A549 (cell line): ENCODE data around the gene PRPS1. TPM values are rescaled to one million over a fixed set of nuclear protein-coding genes. Genes with fewer than 3 reads are reported as not detected.

Experiments used
- ATAC-seq, 2 experiments: fragments of 200-7000 bp in 1 of 2; fragments of >200 bp in 1 of 2; cut with Nextera tagmentation in 1 of 2; cut with Tn5 transposase in 1 of 2; 3 replicates each; pipeline versions ENCODE4 v1.8.0 to v1.9.1; 2018 to 2020; ENCODE audit warnings: mild to moderate bottlenecking in 1 of 2, moderate library complexity in 1 of 2
- CTCF ChIA-PET: fragments of 300-600 bp; sonication (Branson Sonifier 250); formaldehyde crosslinking; extraction: SDS; loops from one replicate; lab custom pipeline; 2021; ENCODE audit warnings: antibody characterized with exemption, inconsistent platforms; lab: Yijun Ruan, JAX
- POLR2A ChIA-PET: fragments of 350-600 bp; formaldehyde crosslinking; extraction: SDS; loops from one replicate; lab custom pipeline; 2021; ENCODE audit warnings: antibody characterized with exemption, inconsistent platforms; lab: Yijun Ruan, JAX
- DNase-seq, 2 experiments: peaks; one replicate each; pipeline versions ENCODE4 v3.0.0 to v3.0.0-alpha.2; 2011 to 2016; ENCODE audit warnings: low read depth in 1 of 2, low spot score in 1 of 2
- FAIRE-seq: peaks from 2 replicates; lab custom pipeline; 2011; peaks lifted over from hg19 to GRCh38; lab: Jason Lieb, UNC
- H3K27ac ChIP-seq, 2 experiments: fragments of >200 bp; sonication (Bioruptor Twin); formaldehyde crosslinking; 3 replicates each; pipeline ENCODE4 v1.5.1; 2016 to 2017
- H3K4me1 ChIP-seq: fragments of >200 bp; sonication (Bioruptor Twin); formaldehyde crosslinking; 3 replicates; pipeline ENCODE4 v1.6.1; 2016
- H3K4me2 ChIP-seq: fragments of >200 bp; sonication (Bioruptor Twin); formaldehyde crosslinking; 3 replicates; pipeline ENCODE4 v1.6.1; 2016
- H3K4me3 ChIP-seq: fragments of >200 bp; sonication (Bioruptor Twin); formaldehyde crosslinking; 3 replicates; pipeline ENCODE4 v1.5.1; 2016
- H3K9me3 ChIP-seq: fragments of >200 bp; sonication (Bioruptor Twin); formaldehyde crosslinking; 3 replicates; pipeline ENCODE4 v1.6.1; 2016
- CBX2 ChIP-seq: fragments of 200-600 bp; sonication (generic); IDR thresholded peaks from 2 replicates; pipeline ENCODE4 v1.6.1; 2016; ENCODE audit warnings: low read depth, mild to moderate bottlenecking, borderline replicate concordance
- CBX8 ChIP-seq: fragments of 200-600 bp; sonication (generic); IDR thresholded peaks from 2 replicates; pipeline ENCODE4 v1.6.1; 2016
- CEBPB ChIP-seq, 2 experiments: fragments of >200 bp in 1 of 2; sonication (Bioruptor Twin) in 1 of 2; formaldehyde crosslinking in 1 of 2; IDR thresholded peaks; 2 replicates each; pipeline ENCODE4 v1.6.1; 2012 to 2016
- CHD2 ChIP-seq: fragments of 150-350 bp; IDR thresholded peaks from 2 replicates; pipeline ENCODE4 v1.6.1; 2014; ENCODE audit warnings: low read length; ENCODE audit not compliant: partially characterized antibody
- CHD4 ChIP-seq: fragments of 200-600 bp; sonication (generic); IDR thresholded peaks from 2 replicates; pipeline ENCODE4 v1.6.1; 2016; ENCODE audit warnings: antibody characterized with exemption, mild to moderate bottlenecking, borderline replicate concordance
- E2F6 ChIP-seq: IDR thresholded peaks from 2 replicates; pipeline ENCODE4 v1.6.1; 2012; ENCODE audit warnings: low read depth, borderline replicate concordance
- EHF ChIP-seq: fragments of 250-450 bp; sonication (Bioruptor Pico); IDR thresholded peaks from 2 replicates; pipeline ENCODE4 v1.5.0; 2020; ENCODE audit warnings: mild to moderate bottlenecking
- EHMT2 ChIP-seq: fragments of 200-600 bp; sonication (generic); IDR thresholded peaks from 2 replicates; pipeline ENCODE4 v1.6.1; 2016; ENCODE audit warnings: antibody characterized with exemption, low read depth, mild to moderate bottlenecking, moderate library complexity
- ELK1 ChIP-seq: fragments of 150-350 bp; IDR thresholded peaks from 2 replicates; pipeline ENCODE4 v1.6.1; 2014; ENCODE audit warnings: low read depth, mild to moderate bottlenecking, low read length
- ESRRA ChIP-seq: fragments of 150-350 bp; IDR thresholded peaks from 2 replicates; pipeline ENCODE4 v1.6.1; 2014; ENCODE audit warnings: mild to moderate bottlenecking, low read length, borderline replicate concordance
- FOSL2 ChIP-seq, 2 experiments: fragments of 450-650 bp in 1 of 2; fragments of >200 bp in 1 of 2; sonication (Bioruptor Twin) in 1 of 2; formaldehyde crosslinking; IDR thresholded peaks; 2 replicates each; pipeline versions ENCODE4 v1.5.0 to v1.6.1; 2016 to 2020; ENCODE audit warnings: mild to moderate bottlenecking in 1 of 2, moderate library complexity in 1 of 2
- FOXS1 ChIP-seq: fragments of 250-450 bp; sonication (Bioruptor Pico); IDR thresholded peaks from 2 replicates; pipeline ENCODE4 v1.5.0; 2020; ENCODE audit warnings: mild to moderate bottlenecking, moderate library complexity
- GATA3 ChIP-seq: IDR thresholded peaks from 2 replicates; pipeline ENCODE4 v1.6.1; 2012; ENCODE audit warnings: borderline replicate concordance
- HMGXB4 ChIP-seq: fragments of 250-450 bp; sonication (Bioruptor Pico); IDR thresholded peaks from 2 replicates; pipeline ENCODE4 v1.5.0; 2021; ENCODE audit warnings: mild to moderate bottlenecking, moderate library complexity, borderline replicate concordance
- MAZ ChIP-seq: fragments of 150-350 bp; IDR thresholded peaks from 2 replicates; pipeline ENCODE4 v1.6.1; 2014; ENCODE audit warnings: antibody characterized with exemption, low read depth, low read length, borderline replicate concordance
- NFE2L2 ChIP-seq: fragments of 150-350 bp; conservative IDR thresholded peaks from 2 replicates; pipeline ENCODE4 v1.6.1; 2014; ENCODE audit warnings: low read length
- NPAS2 ChIP-seq: fragments of 250-450 bp; sonication (Bioruptor Pico); IDR thresholded peaks from 2 replicates; pipeline ENCODE4 v1.8.0; 2022; ENCODE audit warnings: mild to moderate bottlenecking, moderate library complexity, borderline replicate concordance
- POLR2A ChIP-seq: IDR thresholded peaks from 2 replicates; pipeline ENCODE4 v1.6.1; 2012; ENCODE audit warnings: mild to moderate bottlenecking, low read length
- RAD21 ChIP-seq, 2 experiments: fragments of >200 bp in 1 of 2; sonication (Bioruptor Twin) in 1 of 2; formaldehyde crosslinking in 1 of 2; IDR thresholded peaks in 1 of 2; conservative IDR thresholded peaks in 1 of 2; 2 replicates in 1 of 2; 3 replicates in 1 of 2; pipeline ENCODE4 v1.6.1; 2012 to 2018; ENCODE audit warnings: inconsistent platforms in 1 of 2
- RARB ChIP-seq: fragments of 250-450 bp; sonication (Bioruptor Pico); IDR thresholded peaks from 2 replicates; pipeline ENCODE4 v1.8.0; 2021; ENCODE audit warnings: mild to moderate bottlenecking, moderate library complexity
- RCOR1 ChIP-seq: fragments of 150-350 bp; IDR thresholded peaks from 2 replicates; pipeline ENCODE4 v1.6.1; 2014; ENCODE audit warnings: antibody characterized with exemption, low read length, low read depth
- RFX5 ChIP-seq: fragments of 450-650 bp; IDR thresholded peaks from 2 replicates; pipeline ENCODE4 v1.7.1; 2014; ENCODE audit warnings: antibody characterized with exemption, mild to moderate bottlenecking, moderate library complexity
- RNF2 ChIP-seq: fragments of 200-600 bp; sonication (generic); IDR thresholded peaks from 2 replicates; pipeline ENCODE4 v1.6.1; 2016; ENCODE audit warnings: low read depth, mild to moderate bottlenecking, antibody characterized with exemption, moderate library complexity, borderline replicate concordance
- SMC3 ChIP-seq: fragments of >200 bp; sonication (Bioruptor Twin); formaldehyde crosslinking; IDR thresholded peaks from 3 replicates; pipeline ENCODE4 v1.6.1; 2018; ENCODE audit warnings: inconsistent platforms
- SREBF2 ChIP-seq: fragments of 450-650 bp; IDR thresholded peaks from 2 replicates; pipeline ENCODE4 v1.6.1; 2014; ENCODE audit warnings: mild to moderate bottlenecking, moderate library complexity
- TP53 ChIP-seq: fragments of 250-450 bp; sonication (Bioruptor Pico); IDR thresholded peaks from 2 replicates; pipeline ENCODE4 v1.5.0; 2021; ENCODE audit warnings: mild to moderate bottlenecking, moderate library complexity
- USF2 ChIP-seq: fragments of 450-650 bp; IDR thresholded peaks from 2 replicates; pipeline ENCODE4 v1.6.1; 2014; ENCODE audit warnings: antibody characterized with exemption
- ZFP36 ChIP-seq: fragments of 450-650 bp; IDR thresholded peaks from 2 replicates; pipeline ENCODE4 v1.6.1; 2014; ENCODE audit warnings: borderline replicate concordance; ENCODE audit not compliant: partially characterized antibody
- ZNF302 ChIP-seq: fragments of 250-450 bp; sonication (Bioruptor Pico); IDR thresholded peaks from 2 replicates; pipeline ENCODE4 v1.9.0; 2021; ENCODE audit warnings: inconsistent platforms, mild to moderate bottlenecking, moderate library complexity
- WGBS: methylation state at CpG from one replicate; pipeline ENCODE4 v1.1.6; 2017; ENCODE audit errors: missing lambda C conversion rate; 5-methylcytosine and 5-hydroxymethylcytosine counted together
- polyA plus RNA-seq, 4 experiments: library from polyadenylated mRNA; depleted of rRNA in 3 of 4; stranded (reverse); fragments of >200 nt; fragmentation: RNase III in 1 of 4; extraction: RNeasy Plus Mini Kit Qiagen cat#74134 plus additional on column Dnase treatment in 1 of 4; gene quantifications; 2 replicates in 3 of 4; 3 replicates in 1 of 4; pipeline ENCODE4 v1.2.3, GENCODE V29; 2011 to 2017

Gene PRPS1
- polyA plus RNA-seq, 2 of the 4 experiments (the other 2 are of a cell fraction), result 121 to 140 TPM

- POLR2A ChIA-PET, result no interaction called here
- no peak for FAIRE-seq
These were observed 71.3 kb downstream of the PRPS1 start for GRCh38 chrX:107699616-107700015.

GRCh38 chrX:107700317-107700774, 72.0 kb downstream of the PRPS1 start:
- ATAC-seq, result peak in 1 of 2 experiments; percentile 54; a peak in 2 of 6 replicates
- Histone ChIP-seq H3K4me3 (no peak overlapping the region), H3K4me1 (peaks cover 4% of the 10 kb centered on the region; the same call in 1 of the 3 replicates), H3K4me2 (no peak overlapping the region; the same call in 2 of the 3 replicates), H3K9me3 (no peaks in the 10 kb centered on the region), H3K27ac (peak overlapping the region in 1 of 2 experiments; percentile 56; a peak in 1 of 6 replicates)
- no peak for TF ChIP-seq NFE2L2
- TF ChIP-seq E2F6, result no peak
- TF ChIP-seq ZFP36, result no peak
- no peak for TF ChIP-seq NPAS2 (CRISPR knock-in tag)
- TF ChIP-seq FOXS1, result no peak
- TF ChIP-seq RARB, result no peak
- TF ChIP-seq CBX2, result no peak
- no peak for TF ChIP-seq GATA3
- TF ChIP-seq RCOR1, result no peak
- no peak for TF ChIP-seq ZNF302 (CRISPR knock-in tag)
- no peak for TF ChIP-seq CBX8
- no peak for TF ChIP-seq ESRRA
- no peak for TF ChIP-seq EHF
- no peak for TF ChIP-seq USF2
- no peak for TF ChIP-seq RNF2
- no peak for TF ChIP-seq MAZ
- POLR2A ChIA-PET, result no interaction called here
- no peak for FAIRE-seq
- 25% methylated on average over 4 of the region's 4 CpGs for WGBS
- DNase-seq, result no peak
- CTCF ChIA-PET, result interaction anchor here (0.6 to 1.7 kb wide), 4 partner anchors 27 to 415 kb away, joined by 3 to 9 read pairs (median 4); partner anchors contain the start of gene NCBP2L

More at GRCh38 chrX:107699616-107700015, 71.3 kb downstream of the PRPS1 start:
- DNase-seq, result no peak
- no peak overlapping the region for H3K4me2 ChIP-seq
- H3K4me3 ChIP-seq, result no peak overlapping the region
- CTCF ChIA-PET, result interaction anchor here (0.8 to 1.1 kb wide), 2 partner anchors 26 to 78 kb away, joined by 3 read pairs; partner anchors contain the start of gene NCBP2L
- no peak for ATAC-seq
- TF ChIP-seq SMC3, result no peak
- TF ChIP-seq RFX5, result no peak
- no peak for TF ChIP-seq HMGXB4
- no peak for TF ChIP-seq CEBPB (IDR thresholded peaks at IDR 0.05)
- no peak for TF ChIP-seq FOSL2 (IDR thresholded peaks at IDR 0.05)
- TF ChIP-seq FOSL2 (CRISPR knock-in tag; IDR thresholded peaks at IDR 0.05), result no peak
- no peak for TF ChIP-seq CHD4
- TF ChIP-seq EHMT2, result no peak
- no peak for TF ChIP-seq CHD2
- TF ChIP-seq RAD21 (conservative IDR thresholded peaks at IDR 0.05 in 1 of 2, IDR thresholded peaks at IDR 0.05 in 1 of 2), result no peak
- TF ChIP-seq TP53 (CRISPR knock-in tag), result no peak
- no peak for TF ChIP-seq POLR2A
- no peak for TF ChIP-seq SREBF2
- TF ChIP-seq ELK1, result no peak
- WGBS, result 96% methylated on average over 2 of the region's 2 CpGs
- H3K27ac ChIP-seq, result peak overlapping the region in 1 of 2 experiments; percentile 56; a peak in 1 of 6 replicates
- H3K4me1 ChIP-seq, result peaks cover 4% of the 10 kb centered on the region; the same call in 1 of the 3 replicates
- H3K9me3 ChIP-seq, result no peaks in the 10 kb centered on the region
